ENCODE measurements around the gene ESYT2.
"Not testable (repeated sequence)": the region's sequence is repeated elsewhere in the genome, so short reads cannot be mapped to it uniquely, and the experiment has no call there.

The ESYT2 gene

DNA sequence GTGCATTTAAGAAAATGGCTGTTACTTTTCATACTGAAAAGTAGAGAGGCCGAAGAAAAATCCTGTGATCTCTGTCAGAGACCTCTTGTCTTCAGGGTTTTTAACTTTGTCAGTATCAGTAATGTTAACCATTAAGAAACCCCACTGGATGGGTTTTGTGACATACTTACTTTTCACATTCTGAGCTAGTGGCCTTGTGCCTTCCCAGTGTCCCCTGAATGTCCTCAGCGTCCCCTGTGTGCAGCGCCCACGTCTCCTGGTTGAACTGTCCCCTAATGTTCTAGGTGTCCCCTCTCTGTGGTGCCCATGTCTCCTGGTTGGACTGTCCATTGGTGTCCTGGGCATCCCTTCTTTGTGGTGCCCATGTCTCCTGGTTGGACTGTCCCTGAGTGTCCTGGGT is 36.7 kb upstream of the ESYT2 start:
- TF ChIP-seq, protein P1, sequence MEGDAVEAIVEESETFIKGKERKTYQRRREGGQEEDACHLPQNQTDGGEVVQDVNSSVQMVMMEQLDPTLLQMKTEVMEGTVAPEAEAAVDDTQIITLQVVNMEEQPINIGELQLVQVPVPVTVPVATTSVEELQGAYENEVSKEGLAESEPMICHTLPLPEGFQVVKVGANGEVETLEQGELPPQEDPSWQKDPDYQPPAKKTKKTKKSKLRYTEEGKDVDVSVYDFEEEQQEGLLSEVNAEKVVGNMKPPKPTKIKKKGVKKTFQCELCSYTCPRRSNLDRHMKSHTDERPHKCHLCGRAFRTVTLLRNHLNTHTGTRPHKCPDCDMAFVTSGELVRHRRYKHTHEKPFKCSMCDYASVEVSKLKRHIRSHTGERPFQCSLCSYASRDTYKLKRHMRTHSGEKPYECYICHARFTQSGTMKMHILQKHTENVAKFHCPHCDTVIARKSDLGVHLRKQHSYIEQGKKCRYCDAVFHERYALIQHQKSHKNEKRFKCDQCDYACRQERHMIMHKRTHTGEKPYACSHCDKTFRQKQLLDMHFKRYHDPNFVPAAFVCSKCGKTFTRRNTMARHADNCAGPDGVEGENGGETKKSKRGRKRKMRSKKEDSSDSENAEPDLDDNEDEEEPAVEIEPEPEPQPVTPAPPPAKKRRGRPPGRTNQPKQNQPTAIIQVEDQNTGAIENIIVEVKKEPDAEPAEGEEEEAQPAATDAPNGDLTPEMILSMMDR (conservative IDR thresholded peaks at IDR 0.05; ENCODE audit: low read depth, low read length) = no peak
- H3K4me3 ChIP-seq (ENCODE audit: low read length) = no peak overlapping the region
- DNase-seq (ENCODE audit: low read depth) = no peak

DNA sequence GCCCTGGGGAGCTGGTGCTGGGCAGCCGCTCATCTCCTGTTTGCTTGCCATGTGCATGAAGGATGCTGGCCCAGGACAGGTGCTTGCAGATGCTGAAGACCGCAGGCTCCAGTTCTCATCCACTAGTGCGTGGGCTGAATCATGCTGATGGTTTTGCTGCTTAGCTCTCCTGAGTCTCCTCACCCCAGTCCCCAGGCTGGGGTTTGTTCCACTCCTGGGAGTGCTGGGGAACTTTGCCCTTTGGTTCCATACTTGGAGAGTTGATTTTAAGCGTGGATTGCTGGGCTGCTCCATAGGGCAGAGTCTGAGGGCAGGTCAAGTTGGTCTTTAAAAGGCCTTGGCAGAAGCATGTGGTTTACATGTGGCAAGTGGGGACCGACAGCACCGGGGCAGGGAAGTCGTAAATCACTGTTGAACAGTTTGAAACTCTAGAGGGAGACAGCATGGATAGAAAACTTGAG is 36.2 kb upstream of the ESYT2 start:
- no peak for DNase-seq (ENCODE audit: low read depth)
- TF ChIP-seq, protein P1 (conservative IDR thresholded peaks at IDR 0.05; ENCODE audit: low read depth, low read length) = no peak

DNA sequence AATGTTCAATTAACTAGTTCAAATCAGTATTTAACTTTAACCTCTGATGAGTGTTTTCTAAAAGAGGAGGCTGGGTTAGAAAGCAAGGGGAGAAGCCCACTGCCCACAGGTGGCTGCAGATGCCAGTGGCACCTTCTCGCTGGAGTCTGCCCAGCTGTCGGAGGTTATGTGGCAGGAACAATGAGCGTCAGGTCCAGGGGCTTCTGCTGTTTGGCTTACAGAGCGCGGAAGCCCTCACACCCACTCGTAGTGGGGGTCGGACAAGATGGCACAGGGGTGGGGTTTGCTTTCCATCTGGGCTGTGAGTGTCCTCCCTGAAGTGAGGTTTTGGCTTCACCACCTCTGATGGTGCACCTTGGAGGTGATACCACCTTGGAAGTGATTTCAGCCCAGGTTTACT is 35.5 kb upstream of the ESYT2 start:
- no peak overlapping the region for H3K4me3 ChIP-seq (ENCODE audit: low read length)
- TF ChIP-seq, protein P1 (conservative IDR thresholded peaks at IDR 0.05; ENCODE audit: low read depth, low read length) = no peak

More for the DNA sequence above, 36.2 kb upstream of the ESYT2 start:
- H3K4me3 ChIP-seq (ENCODE audit: low read length) = no peak overlapping the region

DNA sequence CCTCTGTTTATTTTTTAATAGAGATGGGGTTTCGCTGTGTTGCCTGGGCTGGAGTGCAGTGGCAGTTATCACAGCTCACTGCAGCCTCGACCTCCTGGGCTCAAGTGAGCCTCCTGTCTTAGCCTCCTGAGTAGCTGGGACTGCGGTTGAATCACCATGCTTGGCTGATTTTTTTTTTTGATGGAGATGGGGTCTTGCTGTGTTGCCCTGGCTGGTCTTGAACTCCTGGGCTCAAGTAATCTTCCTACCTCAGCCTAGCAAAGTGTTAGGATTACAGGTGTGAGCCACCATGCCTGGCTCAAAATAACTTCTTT is 35.2 kb upstream of the ESYT2 start:
- TF ChIP-seq, protein P1 (conservative IDR thresholded peaks at IDR 0.05; ENCODE audit: low read depth, low read length) = no peak
- DNase-seq (ENCODE audit: low read depth) = no peak
- peak overlapping the region; percentile 59 for H3K4me3 ChIP-seq (ENCODE audit: low read length)

More for the DNA sequence above, 35.5 kb upstream of the ESYT2 start:
- DNase-seq (ENCODE audit: low read depth) = no peak

DNA sequence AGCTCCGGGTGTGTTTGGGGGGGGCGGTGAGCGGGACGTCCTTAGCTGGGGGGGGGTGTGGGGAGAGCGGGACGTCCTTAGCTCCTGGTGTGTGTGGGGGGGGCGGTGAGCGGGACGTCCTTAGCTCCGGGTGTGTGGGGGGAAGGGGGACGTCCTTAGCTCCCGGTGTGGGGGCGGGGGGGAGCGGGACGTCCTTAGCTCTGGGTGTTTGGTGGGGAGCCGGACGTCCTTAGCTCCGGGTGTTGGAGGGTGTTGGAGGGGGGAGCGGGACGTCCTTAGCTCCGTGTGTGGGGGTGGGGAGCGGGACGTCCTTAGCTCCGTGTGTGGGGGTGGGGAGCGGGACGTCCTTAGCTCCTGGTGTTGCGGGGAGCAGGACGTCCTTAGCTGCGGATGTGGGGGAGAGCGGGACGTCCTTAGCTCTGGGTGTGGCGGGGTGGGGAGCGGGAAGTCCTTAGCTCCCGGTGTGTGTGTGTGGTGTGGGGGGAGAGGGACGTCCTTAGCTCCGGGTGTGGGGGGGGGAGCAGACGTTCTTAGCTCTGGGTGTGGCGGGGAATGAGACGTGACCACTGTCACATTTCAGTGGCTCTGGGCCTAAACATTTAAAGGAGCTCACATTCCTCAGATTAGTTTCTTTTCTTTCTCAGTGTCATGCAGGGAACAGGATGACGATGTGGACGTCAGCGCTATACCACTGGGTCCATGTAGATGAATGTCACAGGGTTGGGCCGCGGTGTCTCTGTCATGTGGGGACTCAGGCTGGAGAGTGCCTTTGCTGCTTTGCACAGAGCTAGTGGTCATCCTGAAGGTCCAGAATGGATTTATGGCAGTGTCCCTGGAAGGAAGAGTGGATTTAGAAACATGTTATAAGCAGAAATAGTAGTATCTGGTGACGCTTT is 34.5 kb upstream of the ESYT2 start:
- peak; percentile 19 for DNase-seq (ENCODE audit: low read depth)
- H3K4me3 ChIP-seq (ENCODE audit: low read length) = peak overlapping the region; percentile 59
- TF ChIP-seq, protein P1 (conservative IDR thresholded peaks at IDR 0.05; ENCODE audit: low read depth, low read length) = no peak

DNA sequence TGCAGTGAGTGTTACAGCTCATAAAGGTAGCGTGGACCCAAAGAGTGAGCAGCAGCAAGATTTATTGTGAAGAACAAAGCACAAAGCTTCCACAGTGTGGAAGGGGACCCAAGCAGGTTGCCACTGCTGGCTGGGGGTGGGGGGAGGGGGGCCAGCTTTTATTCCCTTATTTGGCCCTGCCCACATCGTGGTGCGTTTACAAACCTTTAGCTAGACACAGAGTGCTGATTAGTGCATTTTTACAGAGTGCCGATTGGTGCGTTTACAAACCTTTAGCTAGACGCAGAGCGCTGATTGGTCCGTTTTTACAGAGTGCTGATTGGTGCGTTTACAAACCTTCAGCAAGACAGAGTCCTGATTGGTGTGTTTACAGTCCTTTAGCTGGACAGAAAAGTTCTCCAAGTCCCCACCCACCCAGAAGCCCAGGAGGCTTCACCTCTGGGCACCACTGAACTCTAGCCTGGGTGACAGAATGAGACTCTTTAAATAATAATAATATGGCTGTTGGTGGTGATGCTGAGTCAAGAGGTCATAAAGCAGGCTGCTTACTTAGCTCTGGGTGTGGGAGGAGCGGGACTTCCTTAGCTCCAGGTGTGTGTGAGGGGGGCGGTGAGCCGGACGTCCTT is 33.8 kb upstream of the ESYT2 start:
- not testable (repeated sequence) for DNase-seq (ENCODE audit: low read depth)
- peak overlapping the region; percentile 59 for H3K4me3 ChIP-seq (ENCODE audit: low read length)

DNA sequence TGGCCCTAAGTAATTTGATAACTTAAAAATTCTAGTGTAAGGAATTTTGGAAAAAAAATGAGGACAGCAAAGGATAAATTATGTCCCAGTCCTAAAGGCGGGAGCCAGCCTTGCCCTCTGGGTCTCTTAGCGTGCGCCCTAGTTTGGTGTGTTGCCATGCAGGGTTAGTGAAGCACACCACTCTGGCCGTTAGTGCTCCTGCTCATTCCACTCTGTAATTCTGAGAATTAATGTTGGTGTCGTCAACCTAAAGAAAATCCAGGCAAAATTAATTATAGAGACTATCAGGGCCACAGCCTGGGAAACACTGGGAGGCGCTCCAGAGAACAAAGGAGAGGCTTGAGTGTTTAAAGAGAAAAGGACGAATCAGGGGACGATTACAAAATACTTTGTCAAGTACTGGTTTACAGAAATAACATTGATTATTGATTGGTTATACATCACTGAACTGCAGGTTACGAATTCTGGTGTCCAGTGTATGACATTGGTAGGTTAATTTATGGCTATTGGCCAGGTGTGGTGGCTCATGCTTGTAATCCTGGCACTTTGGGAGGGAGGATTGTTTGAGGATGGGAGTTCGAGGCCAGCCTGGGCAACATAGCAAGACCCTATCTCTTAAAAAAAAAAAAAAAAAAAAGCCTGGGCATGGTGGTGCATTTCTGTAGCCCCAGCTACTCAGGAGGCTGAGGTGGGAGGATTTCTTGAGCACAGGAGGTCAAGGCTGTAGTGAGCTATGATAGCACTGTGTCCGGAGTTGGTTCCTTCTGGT is 32.8 kb upstream of the ESYT2 start:
- TF ChIP-seq, protein P1 (conservative IDR thresholded peaks at IDR 0.05; ENCODE audit: low read depth, low read length) = no peak
- DNase-seq (ENCODE audit: low read depth) = no peak
- H3K4me3 ChIP-seq (ENCODE audit: low read length) = no peak overlapping the region
